WI38 (cell line): ENCODE results near the gene CFAP298.
A peak's percentile ranks its signal among the peaks of the same experiment; 100 is the strongest.

ENCODE experiments used
- H3K4me3 ChIP-seq: 2 replicates; pipeline ENCODE4 v1.5.1; 2011; ENCODE audit warnings: low read depth, mild to moderate bottlenecking, control low read depth, low read length
- CTCF ChIP-seq: IDR thresholded peaks from 2 replicates; pipeline ENCODE4 v1.5.1; 2012; ENCODE audit warnings: low read depth, mild to moderate bottlenecking, control low read depth, low read length

Gene CFAP298

GRCh38 chr21:32574946-32575925 lies 36.9 kb downstream of the CFAP298 start:
- TF ChIP-seq CTCF = no peak
- H3K4me3 ChIP-seq = no peak overlapping the region

GRCh38 chr21:32572574-32573420 lies 39.4 kb downstream of the CFAP298 start:
- no peak for TF ChIP-seq CTCF
- no peak overlapping the region for H3K4me3 ChIP-seq

GRCh38 chr21:32570456-32570855 lies 41.7 kb downstream of the CFAP298 start:
- TF ChIP-seq CTCF = no peak
- H3K4me3 ChIP-seq = no peak overlapping the region

- peak; percentile 82 for TF ChIP-seq CTCF
- peak overlapping the region; percentile 66 for H3K4me3 ChIP-seq
These were observed 42.6 kb downstream of the CFAP298 start for GRCh38 chr21:32569261-32570230.

GRCh38 chr21:32567626-32568025 lies 44.6 kb downstream of the CFAP298 start:
- no peak for TF ChIP-seq CTCF
- no peak overlapping the region for H3K4me3 ChIP-seq

- TF ChIP-seq CTCF = no peak
- H3K4me3 ChIP-seq = no peak overlapping the region
These were observed 45.3 kb downstream of the CFAP298 start for GRCh38 chr21:32566741-32567389.
